Loucy (cell line): Measurements from ENCODE around the gene ACADVL.

Experiments used
- H2AFZ ChIP-seq: fragments of 200-600 bp; sonication (generic); 2 replicates; pipeline ENCODE4 v1.6.0; 2016; ENCODE audit warnings: antibody characterized with exemption, mild to moderate bottlenecking, low read length, moderate library complexity
- H3F3A ChIP-seq: fragments of 200-600 bp; 2 replicates; pipeline ENCODE4 v1.6.0; 2016; ENCODE audit warnings: antibody characterized with exemption, low read depth, mild to moderate bottlenecking
- H3K27me3 ChIP-seq: fragments of 200-600 bp; sonication (generic); 2 replicates; pipeline ENCODE4 v1.6.1; 2014; ENCODE audit warnings: low read length, mild to moderate bottlenecking; ENCODE audit not compliant: insufficient read depth, poor library complexity, severe bottlenecking
- H3K36me3 ChIP-seq: fragments of 200-600 bp; sonication (generic); 2 replicates; pipeline ENCODE4 v1.6.1; 2016; ENCODE audit warnings: low read length; ENCODE audit not compliant: insufficient read depth
- H3K4me1 ChIP-seq: fragments of 200-600 bp; sonication (generic); 2 replicates; pipeline ENCODE4 v1.5.1; 2014; ENCODE audit warnings: low read length, mild to moderate bottlenecking; ENCODE audit not compliant: insufficient read depth, poor library complexity, severe bottlenecking
- H3K4me2 ChIP-seq: fragments of 200-600 bp; sonication (generic); 2 replicates; pipeline ENCODE4 v1.6.0; 2014; ENCODE audit warnings: antibody characterized with exemption, low read length, low read depth, mild to moderate bottlenecking; ENCODE audit not compliant: poor library complexity, severe bottlenecking
- H3K4me3 ChIP-seq: fragments of 200-600 bp; sonication (generic); 2 replicates; pipeline ENCODE4 v1.5.1; 2014; ENCODE audit warnings: low read length, mild to moderate bottlenecking, mixed read lengths; ENCODE audit not compliant: poor library complexity, severe bottlenecking
- H3K79me2 ChIP-seq: fragments of 200-600 bp; sonication (generic); 2 replicates; pipeline ENCODE4 v1.6.1; 2014; ENCODE audit warnings: low read length; ENCODE audit not compliant: insufficient read depth
- H3K9ac ChIP-seq: fragments of 200-600 bp; sonication (generic); 2 replicates; pipeline ENCODE4 v1.6.0; 2014; ENCODE audit warnings: mild to moderate bottlenecking, low read depth, low read length, moderate library complexity; ENCODE audit not compliant: poor library complexity, severe bottlenecking
- H3K9me2 ChIP-seq: fragments of 200-600 bp; sonication (generic); replicated peaks from 2 replicates; pipeline ENCODE4 v1.6.1; 2016; ENCODE audit warnings: low read depth, low read length, mixed read lengths
- H3K9me3 ChIP-seq: fragments of 200-600 bp; sonication (generic); 2 replicates; pipeline ENCODE4 v1.6.1; 2014; ENCODE audit warnings: mild to moderate bottlenecking, antibody characterized with exemption, low read length, low read depth; ENCODE audit not compliant: insufficient read depth
- H4K20me1 ChIP-seq: fragments of 200-600 bp; sonication (generic); 2 replicates; pipeline ENCODE4 v1.6.0; 2014; ENCODE audit warnings: antibody characterized with exemption, low read length, mild to moderate bottlenecking; ENCODE audit not compliant: insufficient read depth, poor library complexity, severe bottlenecking
- EZH2phosphoT487 ChIP-seq: fragments of 200-600 bp; IDR thresholded peaks from 2 replicates; pipeline ENCODE4 v1.6.1; 2018; ENCODE audit warnings: antibody characterized with exemption, mild to moderate bottlenecking, moderate library complexity, borderline replicate concordance
- TF ChIP-seq, protein P1 (sequence below): fragments of 200-600 bp; sonication (generic); conservative IDR thresholded peaks from 2 replicates; pipeline ENCODE4 v1.5.1; 2014; ENCODE audit warnings: mild to moderate bottlenecking, antibody characterized with exemption, low read length

Gene ACADVL

GRCh38 chr17:7222972-7223292, 3.2 kb downstream of the ACADVL start:
- Histone ChIP-seq H3K36me3 (peaks cover 43% of the 10 kb centered on the region; the same call in 1 of the 2 replicates), H3K79me2 (peaks cover 17% of the 10 kb centered on the region; the same call in 1 of the 2 replicates), H3K9ac (no peak overlapping the region), H3K4me3 (no peak overlapping the region), H3K27me3 (no peaks in the 10 kb centered on the region), H3F3A (no peaks in the 10 kb centered on the region), H3K9me3 (no peaks in the 10 kb centered on the region), H3K4me1 (peaks cover 22% of the 10 kb centered on the region), H2AFZ (no peak overlapping the region), H3K4me2 (no peak overlapping the region), H3K9me2 (no peaks in the 10 kb centered on the region), H4K20me1 (peaks cover 13% of the 10 kb centered on the region)
- TF ChIP-seq, protein P1, sequence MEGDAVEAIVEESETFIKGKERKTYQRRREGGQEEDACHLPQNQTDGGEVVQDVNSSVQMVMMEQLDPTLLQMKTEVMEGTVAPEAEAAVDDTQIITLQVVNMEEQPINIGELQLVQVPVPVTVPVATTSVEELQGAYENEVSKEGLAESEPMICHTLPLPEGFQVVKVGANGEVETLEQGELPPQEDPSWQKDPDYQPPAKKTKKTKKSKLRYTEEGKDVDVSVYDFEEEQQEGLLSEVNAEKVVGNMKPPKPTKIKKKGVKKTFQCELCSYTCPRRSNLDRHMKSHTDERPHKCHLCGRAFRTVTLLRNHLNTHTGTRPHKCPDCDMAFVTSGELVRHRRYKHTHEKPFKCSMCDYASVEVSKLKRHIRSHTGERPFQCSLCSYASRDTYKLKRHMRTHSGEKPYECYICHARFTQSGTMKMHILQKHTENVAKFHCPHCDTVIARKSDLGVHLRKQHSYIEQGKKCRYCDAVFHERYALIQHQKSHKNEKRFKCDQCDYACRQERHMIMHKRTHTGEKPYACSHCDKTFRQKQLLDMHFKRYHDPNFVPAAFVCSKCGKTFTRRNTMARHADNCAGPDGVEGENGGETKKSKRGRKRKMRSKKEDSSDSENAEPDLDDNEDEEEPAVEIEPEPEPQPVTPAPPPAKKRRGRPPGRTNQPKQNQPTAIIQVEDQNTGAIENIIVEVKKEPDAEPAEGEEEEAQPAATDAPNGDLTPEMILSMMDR: no peak
- TF ChIP-seq EZH2phosphoT487: no peak

DNA sequence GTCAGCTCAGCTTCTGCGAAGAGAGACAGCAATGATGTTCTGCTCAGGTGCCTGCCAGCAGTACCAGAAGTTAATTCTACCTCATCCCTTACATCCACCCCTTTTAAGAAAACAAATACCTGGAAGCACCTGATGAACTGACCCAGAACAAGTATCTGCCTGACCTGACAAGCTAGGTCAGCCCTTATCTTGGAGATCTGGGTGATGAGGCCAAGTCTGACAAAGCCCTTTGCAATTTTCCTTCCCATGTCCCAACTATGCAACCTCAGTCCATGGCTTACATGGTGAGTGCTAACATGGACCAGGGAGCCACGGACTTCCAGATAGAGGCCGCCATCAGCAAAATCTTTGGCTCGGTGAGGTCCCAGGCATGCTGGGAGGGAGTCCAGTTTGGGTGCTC, 3.6 kb downstream of the ACADVL start:
- Histone ChIP-seq H3K9ac (no peak overlapping the region), H3K4me3 (no peak overlapping the region), H2AFZ (no peak overlapping the region), H3K9me3 (no peaks in the 10 kb centered on the region), H3K9me2 (no peaks in the 10 kb centered on the region), H3F3A (no peaks in the 10 kb centered on the region), H3K27me3 (no peaks in the 10 kb centered on the region), H3K4me2 (no peak overlapping the region), H3K4me1 (peaks cover 18% of the 10 kb centered on the region), H4K20me1 (peaks cover 13% of the 10 kb centered on the region), H3K79me2 (peaks cover 22% of the 10 kb centered on the region; the same call in 1 of the 2 replicates), H3K36me3 (peaks cover 48% of the 10 kb centered on the region; the same call in 1 of the 2 replicates)
- no peak for TF ChIP-seq EZH2phosphoT487
- TF ChIP-seq, protein P1: no peak

DNA sequence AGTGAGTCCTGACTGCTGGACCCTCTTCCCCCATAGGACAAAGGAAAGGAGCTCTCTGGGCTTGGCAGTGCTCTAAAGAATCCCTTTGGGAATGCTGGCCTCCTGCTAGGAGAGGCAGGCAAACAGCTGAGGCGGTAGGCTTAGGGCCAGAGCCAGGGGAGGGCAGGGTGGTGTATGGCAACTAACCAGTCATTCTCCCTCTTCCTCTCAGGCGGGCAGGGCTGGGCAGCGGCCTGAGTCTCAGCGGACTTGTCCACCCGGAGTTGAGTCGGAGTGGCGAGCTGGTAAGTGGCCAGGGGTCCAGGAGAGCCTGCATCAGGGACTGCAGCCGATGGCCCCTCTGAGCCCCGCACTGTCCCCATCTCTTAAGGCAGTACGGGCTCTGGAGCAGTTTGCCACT, 4.4 kb downstream of the ACADVL start:
- Histone ChIP-seq H3F3A (no peaks in the 10 kb centered on the region), H3K79me2 (peaks cover 22% of the 10 kb centered on the region; the same call in 1 of the 2 replicates), H3K27me3 (no peaks in the 10 kb centered on the region), H3K36me3 (peaks cover 54% of the 10 kb centered on the region; the same call in 1 of the 2 replicates), H2AFZ (no peak overlapping the region), H3K9ac (no peak overlapping the region), H3K4me3 (no peak overlapping the region), H3K4me2 (no peak overlapping the region), H3K9me2 (no peaks in the 10 kb centered on the region), H4K20me1 (peaks cover 13% of the 10 kb centered on the region), H3K9me3 (no peaks in the 10 kb centered on the region), H3K4me1 (peaks cover 10% of the 10 kb centered on the region)
- TF ChIP-seq, protein P1: no peak
- no peak for TF ChIP-seq EZH2phosphoT487
